ENCODE measurements around the gene PARD3.

PARD3 gene

GRCh38 chr10:34102237-34102673, 712.8 kb downstream of the PARD3 start:
- peak; percentile 62 for DNase-seq (ENCODE audit: low read depth)

- no peak for DNase-seq (ENCODE audit: low read depth)
Measured at GRCh38 chr10:34101001-34101400, 714.1 kb downstream of the PARD3 start.

- no peak for DNase-seq (ENCODE audit: low read depth)
Measured at GRCh38 chr10:34098821-34099567, 716.1 kb downstream of the PARD3 start.

GRCh38 chr10:34097682-34098081, 717.4 kb downstream of the PARD3 start:
- no peak for DNase-seq (ENCODE audit: low read depth)

- DNase-seq (ENCODE audit: low read depth), result no peak
Measured at GRCh38 chr10:34094961-34095360, 720.1 kb downstream of the PARD3 start.

GRCh38 chr10:34094146-34094696, 720.9 kb downstream of the PARD3 start:
- DNase-seq (ENCODE audit: low read depth), result no peak

- peak; percentile 14 for DNase-seq (ENCODE audit: low read depth)
Measured at GRCh38 chr10:34092891-34093290, 722.2 kb downstream of the PARD3 start.

GRCh38 chr10:34091635-34092195, 723.4 kb downstream of the PARD3 start:
- no peak for DNase-seq (ENCODE audit: low read depth)

- DNase-seq (ENCODE audit: low read depth), result no peak
Measured at GRCh38 chr10:34089253-34089652, 725.8 kb downstream of the PARD3 start.

GRCh38 chr10:34088208-34088794, 726.8 kb downstream of the PARD3 start:
- DNase-seq (ENCODE audit: low read depth), result no peak

- no peak for DNase-seq (ENCODE audit: low read depth)
Measured at GRCh38 chr10:34087095-34087418, 728.0 kb downstream of the PARD3 start.

- no peak for DNase-seq (ENCODE audit: low read depth)
Measured at GRCh38 chr10:34083567-34083966, 731.5 kb downstream of the PARD3 start.

- peak; percentile 18 for DNase-seq (ENCODE audit: low read depth)
Measured at GRCh38 chr10:34081948-34082347, 733.1 kb downstream of the PARD3 start.

- no peak for DNase-seq (ENCODE audit: low read depth)
Measured at GRCh38 chr10:34081347-34081743, 733.8 kb downstream of the PARD3 start.

GRCh38 chr10:34080485-34081346, 734.4 kb downstream of the PARD3 start:
- DNase-seq (ENCODE audit: low read depth), result no peak

- DNase-seq (ENCODE audit: low read depth), result no peak
Measured at GRCh38 chr10:34079702-34080484, 735.2 kb downstream of the PARD3 start.

- no peak for DNase-seq (ENCODE audit: low read depth)
Measured at GRCh38 chr10:34078745-34079470, 736.2 kb downstream of the PARD3 start.

GRCh38 chr10:34078017-34078744, 736.9 kb downstream of the PARD3 start:
- peak; percentile 8 for DNase-seq (ENCODE audit: low read depth)

- DNase-seq (ENCODE audit: low read depth), result no peak
Measured at GRCh38 chr10:34076443-34076842, 738.7 kb downstream of the PARD3 start.
